Hypothalamus (tissue), 51 donors: ENCODE data around the gene LBR.
A peak's percentile ranks its signal among the peaks of the same experiment; 100 is the strongest.

Source experiments
- DNase-seq, 51 donors: peaks; one replicate each; lab custom pipeline; 2025; lab: John Stamatoyannopoulos, UW

LBR gene

DNA sequence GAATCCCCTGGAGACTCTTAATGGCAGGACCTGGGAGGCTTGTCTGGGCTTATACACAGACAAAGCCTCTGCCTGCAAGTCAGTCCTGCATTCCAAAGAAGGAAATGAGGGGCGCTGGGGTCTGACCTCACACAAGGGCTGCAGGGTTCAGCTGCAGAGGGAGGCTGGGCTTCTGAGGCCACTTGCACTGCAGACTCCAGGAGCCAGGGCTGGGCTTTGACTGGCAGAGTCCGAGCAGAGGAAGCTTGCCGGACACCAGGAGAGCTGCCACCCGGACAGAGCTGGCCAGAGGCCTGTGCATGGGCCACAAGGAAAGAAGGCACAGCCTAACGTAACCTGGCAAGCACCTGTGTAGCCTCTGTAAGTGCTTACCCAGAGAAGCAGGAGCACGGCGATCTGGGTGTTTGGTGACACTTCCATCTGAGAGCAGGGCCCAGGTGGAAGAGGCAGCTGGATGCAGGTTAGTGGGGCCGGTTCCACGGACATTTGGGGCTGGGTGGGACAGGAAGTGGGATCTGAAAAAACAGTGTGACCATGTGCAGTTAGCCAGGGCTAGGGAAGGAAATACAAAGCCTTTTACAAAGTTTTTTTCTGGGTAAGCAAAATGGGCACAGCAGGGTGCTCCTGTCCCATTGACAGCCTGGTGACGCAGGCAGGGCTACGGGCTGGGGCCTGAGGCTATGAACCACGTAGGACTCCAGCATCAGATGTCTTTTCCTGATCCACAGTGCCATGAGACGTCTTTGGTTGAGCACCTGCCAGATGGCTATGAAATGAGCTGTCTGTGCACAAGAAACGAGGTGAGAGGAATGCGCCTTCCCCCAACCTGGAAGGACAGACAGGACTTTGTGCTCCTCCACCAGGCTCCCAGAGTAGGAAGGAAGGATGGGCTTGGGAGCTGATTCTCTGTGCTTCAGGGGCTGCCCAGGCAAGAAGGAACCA is 37.3 kb upstream of the LBR start:
- no peak for DNase-seq

DNA sequence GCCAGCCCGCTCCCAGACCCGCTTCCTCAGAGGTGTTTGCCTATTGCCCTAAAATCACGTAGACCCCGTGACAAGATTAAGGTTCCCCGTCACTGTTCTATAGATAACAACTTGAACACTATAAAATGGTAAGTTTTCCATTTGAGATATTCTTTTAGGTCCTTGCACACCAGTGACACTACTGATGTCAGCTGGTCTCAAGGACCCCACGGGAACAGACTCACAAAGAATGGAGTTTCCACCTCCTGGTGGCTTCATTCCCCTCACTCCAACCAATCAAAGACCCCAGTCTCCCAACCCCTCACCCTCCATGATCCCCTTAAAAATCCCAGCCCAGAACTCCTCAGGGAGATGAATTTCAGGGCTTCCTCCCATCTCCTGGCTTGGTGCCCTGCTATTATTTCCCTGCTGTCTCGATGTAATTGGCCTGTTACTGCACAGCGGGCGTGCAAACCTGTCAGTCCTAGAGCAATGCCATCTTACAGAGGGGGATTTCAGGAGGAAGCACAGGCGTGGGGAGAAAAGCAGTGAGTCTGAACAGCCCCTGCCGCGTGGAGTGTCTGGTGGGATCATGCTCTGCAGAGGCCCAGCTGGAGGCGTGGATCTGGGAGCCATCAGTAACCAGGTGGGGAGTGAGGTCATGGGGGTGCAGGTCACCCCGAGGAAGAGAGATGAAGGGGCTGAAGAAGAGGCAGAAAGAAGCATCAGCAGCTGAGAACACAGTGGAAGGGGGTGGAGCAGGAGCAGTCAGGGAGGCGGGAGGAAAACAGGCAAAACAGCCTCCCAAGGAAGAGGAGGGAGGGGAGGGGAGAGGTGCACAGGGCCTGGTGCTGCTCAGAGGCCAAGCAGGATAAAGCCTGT is 35.1 kb upstream of the LBR start:
- DNase-seq: no peak

DNA sequence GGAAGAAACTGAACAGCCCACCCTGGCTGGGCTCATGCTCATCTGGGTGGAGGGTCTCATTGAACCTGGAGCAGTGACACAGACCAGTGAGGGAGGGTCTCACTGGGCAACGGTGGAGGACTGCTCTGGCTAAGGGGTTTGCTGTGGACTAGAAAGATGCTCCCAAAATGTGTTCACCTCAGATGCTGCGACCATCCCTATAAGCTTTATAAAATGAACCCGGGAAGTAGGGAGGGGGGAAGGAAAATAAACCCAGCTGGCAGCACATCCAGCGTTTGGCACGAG is 34.5 kb upstream of the LBR start:
- DNase-seq: no peak

DNA sequence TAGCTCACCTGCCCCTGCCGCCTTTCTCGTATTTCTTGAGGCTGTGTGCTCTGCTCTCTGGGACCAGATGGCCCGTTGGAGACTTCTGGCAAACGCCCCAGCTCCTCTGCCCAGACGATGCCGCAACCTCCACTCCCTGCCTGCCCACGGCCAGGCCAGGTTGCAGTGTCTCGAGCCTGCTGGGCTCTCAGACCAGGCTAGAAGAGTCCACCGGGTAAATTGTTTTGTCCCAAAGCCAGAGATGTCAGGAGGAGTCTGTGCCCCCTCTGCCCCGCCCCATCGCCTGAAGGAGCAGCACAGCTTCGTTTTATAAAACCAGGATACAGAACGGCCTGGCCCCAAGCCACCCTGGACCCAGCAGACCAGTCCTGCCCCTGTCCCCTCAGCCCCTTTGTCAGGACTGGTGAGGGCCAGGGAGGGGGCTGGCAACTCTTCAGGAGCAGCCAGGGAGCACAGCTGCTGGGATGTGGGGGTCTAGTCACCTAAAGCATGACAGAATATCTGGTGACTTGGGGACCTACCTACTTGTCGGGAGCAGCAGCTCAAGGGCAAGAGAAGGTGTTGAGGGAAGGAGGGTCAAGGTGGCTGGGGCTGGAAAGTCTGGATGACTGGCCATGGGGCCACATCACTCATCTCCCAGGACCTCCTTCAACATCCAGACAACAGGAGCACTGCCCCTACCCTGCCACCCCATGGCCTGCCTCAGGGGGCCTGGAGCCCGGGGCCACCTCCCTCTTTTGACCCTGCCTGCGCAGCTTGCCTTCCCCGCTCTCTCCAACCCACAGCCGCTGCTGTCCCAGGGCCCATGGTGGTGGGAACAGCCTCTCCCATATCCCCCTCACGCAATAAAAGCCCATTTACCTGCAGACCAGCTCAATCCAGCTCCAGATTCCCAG is 33.9 kb upstream of the LBR start:
- DNase-seq: no peak

DNA sequence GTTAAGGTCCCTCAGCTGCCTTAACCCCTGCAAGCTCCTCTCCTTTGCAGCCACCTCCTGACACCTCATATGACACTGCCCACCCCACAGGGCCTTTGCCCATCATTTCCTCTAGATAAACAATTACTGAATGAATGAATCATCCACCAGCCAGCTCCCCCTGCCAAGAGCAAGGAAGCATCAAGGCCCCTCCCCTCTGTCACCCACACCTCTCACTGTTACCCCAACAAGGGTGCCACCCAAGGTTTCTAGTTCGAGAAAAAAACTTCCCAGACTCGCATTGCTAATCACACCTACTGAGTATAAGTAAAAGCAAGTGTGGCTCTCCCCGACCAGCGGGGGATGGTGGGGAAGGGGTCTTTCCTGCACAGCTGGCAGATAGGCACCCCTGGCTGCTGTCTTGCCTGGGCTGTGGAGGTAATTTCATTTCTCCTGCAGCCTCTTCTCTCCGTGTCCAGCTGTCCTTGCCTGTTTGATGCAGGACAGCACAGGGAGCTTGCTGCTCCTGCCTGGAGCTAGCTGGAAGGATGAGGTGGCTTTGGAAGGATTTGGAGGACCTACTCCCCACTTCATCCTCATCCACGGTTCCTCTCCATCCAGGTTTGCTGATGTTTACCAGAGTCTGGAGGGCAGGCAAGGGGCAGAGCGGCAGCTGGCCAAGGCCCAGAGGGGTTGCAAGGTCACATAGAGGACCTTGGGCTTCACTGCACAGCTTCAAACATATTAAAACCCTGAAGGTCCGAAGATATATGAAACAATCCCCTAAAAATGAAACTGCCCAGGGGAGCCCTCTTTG is 33.1 kb upstream of the LBR start:
- DNase-seq: no peak

DNA sequence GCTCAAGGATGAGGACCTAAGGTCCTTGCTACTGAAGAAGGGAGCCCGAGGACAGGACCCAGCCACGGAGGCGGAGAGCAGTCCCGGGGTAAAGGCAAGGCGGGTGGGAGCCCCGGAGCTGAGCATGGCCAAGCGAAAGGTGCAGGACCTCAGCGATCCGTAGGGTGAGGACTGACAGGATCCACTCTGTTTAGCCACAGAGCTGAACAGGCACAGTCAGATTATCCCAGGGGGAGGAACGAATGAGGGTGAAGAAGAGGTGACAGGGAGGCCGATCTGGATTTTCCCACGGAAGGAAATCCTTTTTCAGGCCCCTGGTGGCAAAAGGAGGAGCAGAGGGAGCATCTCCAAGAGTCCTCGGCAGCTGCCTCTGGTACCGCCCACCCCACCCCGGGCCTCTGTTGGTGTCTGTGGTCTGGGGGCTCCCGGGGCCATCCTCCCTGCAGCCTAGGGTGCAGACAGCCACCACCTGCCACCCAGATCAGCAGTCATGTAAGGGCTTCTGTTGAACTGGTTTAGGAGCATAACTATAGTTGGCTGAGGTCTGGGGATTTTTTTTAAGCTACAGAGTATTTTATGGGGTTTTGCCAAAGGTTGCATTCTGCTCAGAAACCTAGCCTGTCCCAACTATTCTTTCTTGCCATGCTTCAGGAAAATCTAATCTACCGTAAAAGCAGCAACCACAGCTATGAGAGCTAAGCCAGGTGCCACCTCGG is 32.3 kb upstream of the LBR start:
- DNase-seq: no peak

DNA sequence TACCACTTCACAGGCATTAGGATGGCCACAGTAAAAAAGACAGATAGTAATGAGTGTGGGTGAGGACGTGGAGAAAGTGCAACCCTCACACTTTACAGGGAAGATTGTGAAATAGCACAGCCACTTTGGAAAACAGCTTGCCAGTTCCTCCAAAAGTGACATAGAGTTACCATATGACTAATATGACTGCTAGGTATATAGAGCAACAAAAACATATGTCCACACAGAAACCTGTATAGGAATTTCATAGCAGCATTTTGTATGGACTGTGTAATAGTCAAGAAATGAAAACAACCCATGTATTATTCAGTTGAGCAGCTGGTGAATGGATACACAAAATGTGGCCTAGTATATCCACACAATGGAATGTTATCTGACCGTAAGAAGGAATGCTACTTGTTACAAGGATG is 30.4 kb upstream of the LBR start:
- DNase-seq: no peak

DNA sequence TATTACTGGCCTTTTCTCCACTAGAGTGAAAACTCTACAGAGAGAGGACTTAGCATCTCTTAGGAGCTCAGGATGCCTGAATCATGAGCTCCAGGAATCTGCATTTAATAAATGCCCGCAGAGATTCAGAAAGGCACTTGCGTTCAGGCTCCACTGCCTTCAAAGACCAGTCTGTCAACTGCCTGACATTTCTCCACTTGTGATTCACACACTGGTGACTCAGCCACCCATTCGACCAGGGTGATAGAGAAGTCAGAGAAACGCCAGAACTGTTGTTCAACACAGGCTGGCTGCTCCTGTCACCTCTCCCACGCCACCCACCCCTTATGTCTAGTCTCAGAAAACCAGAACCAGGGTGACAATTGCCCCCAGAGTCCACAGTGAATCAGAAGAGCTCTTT is 26.9 kb upstream of the LBR start:
- DNase-seq: peak in 4 of 51 donors; percentile 8 to 65 (median 57)

DNA sequence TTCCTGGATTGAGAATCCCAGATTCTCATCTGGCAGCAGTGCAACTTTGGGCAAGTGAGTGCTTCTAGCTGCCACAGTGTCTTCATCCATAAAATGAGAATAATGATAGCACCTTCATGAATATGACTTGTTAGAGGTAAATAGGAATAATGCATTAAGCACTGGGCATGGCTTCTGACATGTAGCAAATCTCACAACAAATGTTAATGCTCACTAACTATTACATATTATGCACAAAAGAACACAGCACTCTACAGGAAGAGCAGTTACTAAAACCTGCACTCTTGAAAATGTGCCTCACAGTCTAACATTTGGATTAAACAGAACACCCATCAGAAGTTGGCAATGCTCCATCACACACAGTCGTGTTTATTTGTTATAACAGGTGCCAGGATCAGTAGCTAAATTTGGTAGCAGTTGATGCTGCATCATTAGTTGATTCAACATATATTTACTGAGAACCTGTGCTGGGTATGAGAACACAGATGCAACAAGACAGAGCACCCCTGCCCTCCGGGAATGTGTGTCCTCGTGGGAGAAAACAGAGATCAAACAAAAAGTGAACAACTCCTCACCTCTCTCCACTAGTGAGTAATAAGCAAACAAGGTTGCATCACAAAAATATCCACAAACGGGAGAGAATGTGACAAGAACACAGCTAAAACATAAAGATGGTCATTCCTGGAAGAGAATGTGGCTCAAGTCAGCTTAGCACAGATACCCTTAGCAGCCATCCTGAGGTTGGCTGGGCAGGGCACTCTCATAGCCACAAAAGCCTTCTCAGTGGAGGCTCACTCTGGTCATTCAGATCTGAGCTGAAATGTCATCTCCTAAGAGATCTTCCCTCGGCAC is 26.2 kb upstream of the LBR start:
- DNase-seq: no peak

DNA sequence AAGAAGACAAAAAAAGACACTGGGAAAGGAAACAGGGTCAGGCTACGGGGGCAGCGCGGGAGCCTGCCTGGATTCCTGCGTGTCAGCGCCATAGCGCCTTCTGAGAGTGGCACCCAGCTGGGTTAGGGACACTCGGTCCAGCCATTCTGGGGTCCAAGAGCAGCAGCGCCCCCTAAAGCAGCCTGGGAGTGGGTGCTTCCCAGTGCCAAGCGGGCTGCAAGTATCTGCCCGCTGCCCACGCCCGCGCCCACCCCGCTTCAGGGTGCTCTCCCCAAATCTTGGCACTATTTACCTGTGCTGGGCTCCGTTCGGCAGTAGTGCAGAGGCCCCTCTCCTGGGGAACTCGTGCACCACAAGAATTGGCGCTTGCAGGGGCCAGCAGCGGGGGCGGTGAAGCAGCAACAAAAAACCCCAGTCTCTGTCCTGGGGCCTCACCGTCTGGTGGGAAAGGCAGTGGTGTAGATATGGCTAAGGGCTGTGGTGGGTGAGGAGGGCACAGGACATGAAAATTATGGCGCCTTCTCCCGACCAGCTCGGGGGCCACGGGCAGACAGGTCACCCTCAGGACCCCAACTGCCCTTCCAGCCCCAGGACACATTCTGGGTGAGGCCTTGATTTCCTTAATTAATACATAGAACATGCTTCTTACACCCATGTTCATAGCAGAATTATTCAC is 24.1 kb upstream of the LBR start:
- no peak for DNase-seq

DNA sequence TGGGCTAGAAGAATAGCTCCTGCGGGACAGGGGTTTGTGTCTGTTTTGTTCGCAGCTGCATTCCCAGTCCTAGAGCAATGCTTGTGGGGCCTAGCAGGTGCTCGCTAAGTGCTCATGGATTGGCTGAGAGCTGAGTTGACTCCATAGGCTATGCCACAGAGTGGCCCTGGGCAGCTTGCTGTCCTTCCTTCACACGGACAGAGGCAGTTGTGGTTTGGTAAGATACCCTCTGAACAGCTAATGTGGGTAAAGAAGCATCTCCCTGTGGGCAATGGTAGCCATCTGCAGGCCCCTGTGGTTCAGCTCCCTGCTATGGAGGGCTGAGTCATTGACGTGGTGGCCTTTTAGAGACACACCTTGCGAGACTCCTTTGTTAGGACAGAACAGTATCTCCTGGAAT is 23.5 kb upstream of the LBR start:
- DNase-seq: no peak

DNA sequence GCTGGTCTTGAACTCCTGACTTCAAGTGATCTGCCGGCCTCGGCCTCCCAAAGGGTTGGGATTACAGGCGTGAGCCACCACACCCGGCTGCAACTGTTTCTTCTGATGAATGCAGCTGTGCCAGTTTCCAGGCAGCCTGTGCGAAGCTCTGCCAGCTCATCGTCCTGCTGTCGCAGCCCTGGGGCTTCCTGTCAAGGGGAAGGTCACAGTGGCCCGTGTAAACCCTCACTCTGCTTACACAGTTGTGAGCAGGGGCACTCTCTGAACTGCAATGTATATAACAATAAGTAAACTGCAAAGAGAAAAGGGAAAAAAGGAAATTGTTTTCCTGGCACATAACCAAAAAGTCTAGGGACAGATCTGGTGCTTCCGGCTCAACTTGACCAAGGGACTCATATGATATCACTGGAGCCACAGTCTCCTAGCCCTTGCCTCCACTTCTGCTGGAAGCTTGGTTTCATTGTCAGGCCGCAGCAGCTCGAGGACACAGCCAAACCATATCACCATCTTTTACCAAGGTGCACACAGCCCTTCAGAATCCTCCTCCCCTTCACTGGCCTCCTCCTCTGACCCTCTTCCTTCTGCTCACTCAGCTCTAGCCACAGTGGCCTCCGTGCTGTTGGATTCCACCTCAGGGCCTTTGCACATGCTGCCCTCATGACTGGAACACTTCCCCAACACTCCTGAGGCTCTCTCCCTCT is 22.8 kb upstream of the LBR start:
- no peak for DNase-seq

DNA sequence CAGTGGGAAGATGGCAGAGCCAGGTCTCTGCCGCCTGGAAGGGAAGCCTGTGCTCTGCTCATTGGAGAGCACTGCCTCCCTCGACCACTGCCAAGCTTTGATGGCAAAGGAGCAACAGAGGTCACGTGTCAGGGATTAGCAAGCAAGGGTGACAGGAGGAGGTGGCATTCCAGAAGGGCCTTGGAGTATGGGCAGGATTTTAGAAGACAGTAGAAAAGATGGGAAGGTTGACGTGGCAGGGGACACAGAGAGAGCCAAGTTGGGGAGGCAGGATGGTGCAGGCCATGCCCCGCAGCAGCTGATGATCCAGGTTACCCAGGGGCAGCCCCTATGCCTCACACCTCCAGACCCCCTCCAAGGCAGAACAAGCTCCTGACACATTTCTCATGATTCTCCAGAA is 21.9 kb upstream of the LBR start:
- no peak for DNase-seq

DNA sequence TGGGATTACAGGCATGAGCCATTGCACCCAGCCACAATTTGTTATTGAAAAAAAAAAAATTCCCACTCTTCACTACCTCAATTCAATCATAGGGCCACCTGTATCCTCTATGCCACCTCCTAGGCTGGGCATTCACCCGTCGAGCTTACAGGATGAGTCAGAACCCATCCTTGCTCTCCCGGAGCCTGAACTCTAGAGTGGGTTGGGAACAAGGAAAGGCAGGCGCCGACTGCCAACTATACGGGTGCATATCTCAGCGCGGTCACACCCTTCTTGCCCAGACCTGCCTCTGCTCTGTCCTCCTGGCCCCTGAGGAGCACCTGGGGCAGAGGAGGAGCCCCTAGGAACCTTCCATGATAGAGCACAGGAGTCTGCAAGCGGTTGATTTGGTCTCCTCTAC is 21.4 kb upstream of the LBR start:
- DNase-seq: no peak

DNA sequence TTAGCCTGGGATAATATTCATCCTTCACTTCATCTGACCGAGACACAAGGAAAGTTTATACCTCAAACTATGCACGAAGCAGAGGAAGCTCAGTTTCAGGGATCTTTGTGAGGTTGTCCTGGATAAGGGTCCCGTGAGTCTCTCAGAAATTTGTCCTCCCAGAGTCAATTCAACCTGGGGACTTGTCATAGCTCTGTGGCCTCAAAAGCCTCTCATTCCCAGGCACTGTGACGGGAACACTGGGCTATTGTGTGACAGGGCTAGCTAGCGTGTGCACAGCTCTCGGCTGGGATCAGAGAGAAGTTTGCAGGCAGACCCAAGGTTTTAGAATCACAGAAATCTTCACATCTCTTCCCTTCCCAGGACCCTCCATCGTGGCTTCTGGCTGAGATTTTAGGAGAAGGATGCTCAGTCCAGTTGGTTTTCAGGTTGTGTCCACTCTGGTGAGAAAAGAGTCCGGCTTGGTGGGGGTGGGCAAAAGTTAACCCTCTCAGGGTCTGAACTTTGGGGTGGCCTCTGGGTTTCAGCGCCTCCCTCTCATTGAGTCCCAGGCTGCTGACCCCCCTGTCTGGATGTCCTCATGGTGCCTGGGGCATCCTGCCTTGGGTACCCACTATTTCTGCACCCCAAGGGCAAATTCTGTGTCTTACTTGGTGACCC is 20.4 kb upstream of the LBR start:
- DNase-seq: peak in 31 of 51 donors; percentile 12 to 74 (median 42)

DNA sequence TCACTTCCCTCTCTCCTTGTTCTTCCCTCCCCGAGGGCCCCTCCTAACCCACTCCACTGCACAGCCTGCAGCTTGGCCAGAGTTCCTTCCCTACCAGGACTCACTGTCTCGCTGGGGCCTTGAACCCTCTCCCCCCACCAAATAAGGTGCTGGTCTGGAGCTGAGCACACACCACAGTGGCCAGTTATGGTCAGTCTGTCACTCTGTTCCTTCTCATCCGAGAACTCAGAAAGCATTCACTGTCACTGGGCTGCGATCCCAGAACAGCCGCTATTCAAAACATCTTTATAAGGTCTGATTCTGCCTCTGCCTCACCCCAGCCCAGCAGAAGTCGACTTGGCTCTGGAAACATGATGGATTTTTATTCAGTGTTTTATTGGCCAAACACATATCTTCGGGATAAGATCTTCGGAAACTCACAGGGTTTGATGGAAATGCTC is 19.8 kb upstream of the LBR start:
- peak in 38 of 51 donors; percentile 20 to 85 (median 49) for DNase-seq
